ENCODE measurements around the gene FRMPD3.

GRCh38 chrX:107457289-107457688 is 7.8 kb downstream of the FRMPD3 start:
- no peak for TF ChIP-seq POLR2A (IDR thresholded peaks at IDR 0.05)
- TF ChIP-seq CTCF (IDR thresholded peaks at IDR 0.05) = no peak

Measured in lower leg skin (tissue), 3 donors.